ENCODE results near the gene RHBDF1. TPM values are rescaled to one million over a fixed set of nuclear protein-coding genes. Genes with fewer than 3 reads are reported as not detected.

The RHBDF1 gene
- polyA plus RNA-seq, 3 donors: 0.20 TPM; not detected in 2

GRCh38 chr16:56231-56927 is 16.1 kb downstream of the RHBDF1 start:
- no peaks in the 10 kb centered on the region for H3K9me3 ChIP-seq (replicated peaks in 1 of 2; ENCODE audit: control insufficient read depth in 1 of 2, insufficient read depth in 1 of 2, low read length in 2 of 2)
- peaks cover 33% of the 10 kb centered on the region for H3K79me2 ChIP-seq (ENCODE audit: insufficient read depth, low read length)
- H3K36me3 ChIP-seq (replicated peaks in 1 of 2; ENCODE audit: control insufficient read depth in 1 of 2, insufficient read depth in 2 of 2, low read length in 2 of 2): peaks cover 6 to 23% of the 10 kb centered on the region in 2 donors
- H2AFZ ChIP-seq (ENCODE audit: insufficient read depth, low read depth, low read length, poor library complexity, severe bottlenecking): no peak overlapping the region
- Mint-ChIP-seq H3K27me3 (ENCODE audit: low read depth in 3 of 3) (peaks cover 0 to 2% (median 1%) of the 10 kb centered on the region in 3 donors), H3K4me1 (peaks cover 26% of the 10 kb centered on the region), H3K4me3 (no peak overlapping the region), H3K36me3 (peaks cover 30 to 31% of the 10 kb centered on the region in 2 donors), H3K9me3 (peaks cover 0 to 2% (median 0%) of the 10 kb centered on the region in 7 donors), H3K27ac (peak overlapping the region in 2 of 7 donors; percentile 33 to 41)
- DNase-seq: no peak
- H3K4me3 ChIP-seq (replicated peaks in 1 of 3; ENCODE audit: low read depth in 2 of 3, low read length in 3 of 3): no peak overlapping the region
- no peak for TF ChIP-seq CTCF (IDR thresholded peaks at IDR 0.05)
- H3K27ac ChIP-seq (ENCODE audit: low read depth in 1 of 2, low read length in 2 of 2): no peak overlapping the region
- peaks cover 11 to 20% of the 10 kb centered on the region in 2 donors for H3K4me1 ChIP-seq (ENCODE audit: control insufficient read depth in 1 of 2, insufficient read depth in 2 of 2, low read length in 2 of 2)
- H3K27me3 ChIP-seq (ENCODE audit: control insufficient read depth in 2 of 2, insufficient read depth in 2 of 2, low read length in 2 of 2): no peaks in the 10 kb centered on the region
- intact Hi-C loops (cut with micrococcal nuclease): no loop called here
- no peak overlapping the region for H3K4me2 ChIP-seq (replicated peaks; ENCODE audit: extremely low read depth, low read length, poor library complexity, severe bottlenecking)
- H4K20me1 ChIP-seq (ENCODE audit: insufficient read depth, low read length): peaks cover 2% of the 10 kb centered on the region
- no peak overlapping the region for H3K9ac ChIP-seq (ENCODE audit: insufficient read depth, low read length, poor library complexity, severe bottlenecking)
- 97% methylated on average over 9 of the region's 17 CpGs for WGBS (ENCODE audit: insufficient coverage)

- no peak for DNase-seq
- H3K27ac Mint-ChIP-seq: peak overlapping the region in 1 of 7 donors; percentile 33
These were observed 16.8 kb downstream of the RHBDF1 start for GRCh38 chr16:55571-56136.

More at GRCh38 chr16:55571-56136, 16.8 kb downstream of the RHBDF1 start:
- peaks cover 40% of the 10 kb centered on the region for H3K79me2 ChIP-seq (ENCODE audit: insufficient read depth, low read length)
- intact Hi-C loops (cut with micrococcal nuclease): loop anchor here in 1 of 2 donors (2.0 kb wide), 1 partner anchor 23 kb away; the partner anchor contains the start of gene MPG
- H3K27ac ChIP-seq (ENCODE audit: low read depth in 1 of 2, low read length in 2 of 2): no peak overlapping the region
- TF ChIP-seq CTCF (IDR thresholded peaks at IDR 0.05): no peak
- H3K4me3 ChIP-seq (replicated peaks in 1 of 3; ENCODE audit: low read depth in 2 of 3, low read length in 3 of 3): no peak overlapping the region
- H3K4me3 Mint-ChIP-seq: no peak overlapping the region
- no peak overlapping the region for H3K4me2 ChIP-seq (replicated peaks; ENCODE audit: extremely low read depth, low read length, poor library complexity, severe bottlenecking)
- H3K36me3 ChIP-seq (replicated peaks in 1 of 2; ENCODE audit: control insufficient read depth in 1 of 2, insufficient read depth in 2 of 2, low read length in 2 of 2): peaks cover 12 to 30% of the 10 kb centered on the region in 2 donors
- peaks cover 9% of the 10 kb centered on the region for H4K20me1 ChIP-seq (ENCODE audit: insufficient read depth, low read length)
- peaks cover 0 to 2% (median 0%) of the 10 kb centered on the region in 7 donors for H3K9me3 Mint-ChIP-seq
- peaks cover 33% of the 10 kb centered on the region for H3K4me1 Mint-ChIP-seq
- no peaks in the 10 kb centered on the region for H3K27me3 ChIP-seq (ENCODE audit: control insufficient read depth in 2 of 2, insufficient read depth in 2 of 2, low read length in 2 of 2)
- peaks cover 37 to 39% of the 10 kb centered on the region in 2 donors for H3K36me3 Mint-ChIP-seq
- peaks cover 11 to 20% of the 10 kb centered on the region in 2 donors for H3K4me1 ChIP-seq (ENCODE audit: control insufficient read depth in 1 of 2, insufficient read depth in 2 of 2, low read length in 2 of 2)
- no peaks in the 10 kb centered on the region for H3K9me3 ChIP-seq (replicated peaks in 1 of 2; ENCODE audit: control insufficient read depth in 1 of 2, insufficient read depth in 1 of 2, low read length in 2 of 2)
- H3K9ac ChIP-seq (ENCODE audit: insufficient read depth, low read length, poor library complexity, severe bottlenecking): no peak overlapping the region
- no peak overlapping the region for H2AFZ ChIP-seq (ENCODE audit: insufficient read depth, low read depth, low read length, poor library complexity, severe bottlenecking)
- peaks cover 0 to 2% (median 1%) of the 10 kb centered on the region in 3 donors for H3K27me3 Mint-ChIP-seq (ENCODE audit: low read depth in 3 of 3)
- 88% methylated on average over 9 of the region's 11 CpGs for WGBS (ENCODE audit: insufficient coverage)
